ENCODE results near the gene SNRNP40.

SNRNP40 gene

DNA sequence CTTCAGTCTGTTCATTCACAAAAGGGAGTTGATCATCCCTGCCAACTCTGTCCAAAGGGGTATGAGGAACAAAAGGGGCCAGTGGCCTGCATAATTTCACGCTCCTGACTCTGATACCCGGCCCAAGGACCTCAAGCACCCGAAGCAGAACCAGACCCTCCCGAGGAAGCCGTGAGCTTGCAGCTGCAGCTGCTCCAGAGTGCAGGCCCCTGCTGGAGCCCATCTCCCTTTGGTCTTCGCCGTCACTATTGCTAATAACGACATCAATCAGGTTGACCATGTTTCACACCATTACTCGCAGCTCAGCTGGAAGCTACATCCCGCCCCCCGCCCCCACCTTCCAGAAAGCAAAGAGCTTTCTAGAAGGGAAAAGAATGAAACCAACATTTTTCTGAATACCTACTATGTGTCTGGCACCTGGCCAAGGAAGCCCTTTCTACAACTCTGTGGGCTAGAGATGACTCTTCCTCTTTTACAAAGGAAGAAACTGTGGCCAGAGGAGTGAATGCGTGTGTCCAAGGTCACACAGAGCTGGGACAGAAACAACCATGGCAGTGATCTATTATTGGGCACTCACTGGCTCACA is 62.4 kb downstream of the SNRNP40 start:
- DNase-seq (ENCODE audit: insufficient read length, low spot score) (no peak), FAIRE-seq (no peak)

DNA sequence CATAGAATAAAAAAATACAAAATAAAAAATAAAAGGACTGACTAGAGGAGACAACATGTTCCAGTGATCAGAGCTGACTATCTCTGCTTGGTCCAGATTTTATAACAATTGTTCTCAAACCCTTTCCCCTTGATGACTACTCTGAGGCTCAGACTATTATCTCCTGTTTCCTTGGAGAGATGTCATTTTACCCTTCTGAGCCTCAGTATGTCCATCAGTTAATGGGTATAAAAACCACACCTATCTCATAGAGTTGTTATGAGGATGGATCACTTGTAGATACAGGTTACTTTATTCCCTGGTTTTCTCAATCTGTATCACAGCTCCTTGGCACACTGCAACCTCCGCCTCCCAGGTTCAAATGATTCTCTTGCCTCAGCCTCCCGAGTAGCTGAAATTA is 63.9 kb downstream of the SNRNP40 start:
- DNase-seq (ENCODE audit: insufficient read length, low spot score) (no peak), FAIRE-seq (no peak)

DNA sequence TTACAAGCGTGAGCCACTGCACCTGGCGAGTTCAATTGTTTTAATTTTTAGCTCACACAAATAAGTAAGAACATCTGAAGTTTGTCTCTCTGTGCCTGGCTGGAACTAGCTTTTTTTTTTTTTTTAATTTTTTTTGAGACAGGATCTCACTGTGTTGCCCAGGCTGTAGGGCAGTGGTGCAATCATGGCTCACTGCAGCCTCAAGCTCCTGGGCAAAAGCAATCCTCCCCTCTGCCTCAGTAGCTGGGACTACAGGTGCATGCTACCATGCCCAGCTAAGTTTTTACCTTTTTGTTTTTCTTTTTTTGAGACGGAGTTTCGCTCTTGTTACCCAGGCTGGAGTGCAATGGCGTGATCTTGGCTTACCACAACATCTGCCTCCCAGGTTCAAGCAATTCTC is 64.8 kb downstream of the SNRNP40 start:
- no peak for DNase-seq (ENCODE audit: insufficient read length, low spot score)
- FAIRE-seq = no peak

- no peak for FAIRE-seq
- DNase-seq (ENCODE audit: insufficient read length, low spot score) = no peak
Measured at GRCh38 chr1:31230378-31230777, 66.2 kb downstream of the SNRNP40 start.

DNA sequence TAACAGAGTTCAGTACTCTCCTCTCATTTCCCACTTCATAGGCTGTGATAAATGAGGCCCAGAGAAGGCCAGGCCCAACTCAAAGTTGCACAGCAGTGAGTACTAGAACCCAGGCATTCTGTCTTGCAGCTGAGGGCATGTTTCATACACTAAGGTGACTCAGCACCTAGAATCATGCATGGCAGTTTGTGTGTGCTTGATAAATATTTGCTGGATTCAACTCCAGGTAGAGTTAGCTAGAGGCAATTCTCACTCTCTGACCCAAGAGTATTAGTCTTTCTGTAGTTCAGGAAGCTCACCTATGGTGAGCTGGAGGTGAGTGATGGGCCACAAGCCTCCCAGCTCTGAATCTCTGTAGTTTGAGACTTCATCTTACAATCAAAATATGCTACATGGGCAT is 67.6 kb downstream of the SNRNP40 start:
- DNase-seq (ENCODE audit: insufficient read length, low spot score) (no peak), FAIRE-seq (no peak)

- no peak for DNase-seq (ENCODE audit: insufficient read length, low spot score)
- no peak for FAIRE-seq
Measured at GRCh38 chr1:31227891-31228568, 68.6 kb downstream of the SNRNP40 start.

GRCh38 chr1:31224068-31224467 is 72.5 kb downstream of the SNRNP40 start:
- FAIRE-seq (no peak), DNase-seq (ENCODE audit: insufficient read length, low spot score) (no peak)

- no peak for FAIRE-seq
- no peak for DNase-seq (ENCODE audit: insufficient read length, low spot score)
Measured at GRCh38 chr1:31222176-31222575, 74.4 kb downstream of the SNRNP40 start.

GRCh38 chr1:31221072-31221471 is 75.5 kb downstream of the SNRNP40 start:
- DNase-seq (ENCODE audit: insufficient read length, low spot score) = no peak
- FAIRE-seq = no peak

DNA sequence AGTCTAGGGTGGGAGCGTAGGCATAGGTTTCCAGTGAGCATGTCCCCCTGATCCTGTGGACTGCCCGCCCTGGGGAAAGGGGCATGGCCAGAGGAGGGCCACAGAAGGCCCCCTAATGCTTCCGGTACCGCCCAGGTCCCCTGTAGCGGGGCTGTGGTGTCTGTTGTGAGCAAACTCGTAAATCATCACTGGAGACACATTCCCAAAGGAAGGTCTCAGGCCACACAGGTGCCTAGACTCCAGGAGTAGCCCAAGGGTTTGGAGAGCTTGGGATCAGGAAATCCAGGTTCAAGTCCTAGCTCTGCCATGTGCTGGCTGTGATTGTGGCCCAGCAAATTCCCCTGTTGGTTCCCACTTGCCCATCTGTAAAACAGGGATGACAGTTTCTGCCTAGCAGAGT is 77.1 kb downstream of the SNRNP40 start:
- DNase-seq (ENCODE audit: insufficient read length, low spot score) = no peak
- FAIRE-seq = no peak

DNA sequence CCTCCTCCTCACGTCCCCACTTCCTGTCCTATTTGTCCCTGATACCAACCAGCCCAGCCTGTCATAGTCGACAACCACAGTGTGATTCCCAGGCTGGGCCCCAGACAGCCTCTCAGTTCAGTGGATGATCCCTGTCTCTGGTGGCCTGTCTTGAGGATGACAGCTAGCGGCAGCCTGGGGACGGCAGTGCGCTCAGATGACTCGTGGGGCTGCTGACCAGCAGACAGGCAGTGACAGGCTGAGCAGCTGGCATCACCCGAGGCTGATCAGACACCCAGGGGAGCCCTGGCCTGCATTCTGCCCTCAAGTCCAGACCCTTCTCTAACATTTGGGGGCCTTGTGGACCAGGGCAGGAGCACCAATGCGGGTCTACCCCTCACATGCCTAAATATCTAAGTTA is 77.9 kb downstream of the SNRNP40 start:
- no peak for DNase-seq (ENCODE audit: insufficient read length, low spot score)
- no peak for FAIRE-seq

DNA sequence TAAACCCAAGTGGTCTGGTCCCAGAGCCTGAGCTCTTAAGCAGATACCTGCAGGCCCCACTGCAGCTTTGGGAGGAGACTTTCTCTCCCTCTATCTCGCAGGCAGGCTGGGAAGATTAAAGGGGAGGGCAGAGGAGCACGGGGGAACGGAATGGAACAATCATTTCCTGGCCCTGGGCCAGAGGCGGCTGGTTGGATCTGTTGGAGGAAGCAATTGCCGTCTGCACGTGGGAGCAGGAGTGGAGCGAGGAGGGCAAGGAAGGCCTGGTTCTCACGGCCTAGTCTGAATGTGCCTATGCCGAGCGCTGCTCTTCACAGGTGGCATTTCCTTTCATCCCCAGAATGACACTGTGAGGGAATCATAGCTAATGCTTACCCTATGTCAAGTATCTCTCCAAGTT is 80.6 kb downstream of the SNRNP40 start:
- no peak for DNase-seq (ENCODE audit: insufficient read length, low spot score)
- no peak for FAIRE-seq

DNA sequence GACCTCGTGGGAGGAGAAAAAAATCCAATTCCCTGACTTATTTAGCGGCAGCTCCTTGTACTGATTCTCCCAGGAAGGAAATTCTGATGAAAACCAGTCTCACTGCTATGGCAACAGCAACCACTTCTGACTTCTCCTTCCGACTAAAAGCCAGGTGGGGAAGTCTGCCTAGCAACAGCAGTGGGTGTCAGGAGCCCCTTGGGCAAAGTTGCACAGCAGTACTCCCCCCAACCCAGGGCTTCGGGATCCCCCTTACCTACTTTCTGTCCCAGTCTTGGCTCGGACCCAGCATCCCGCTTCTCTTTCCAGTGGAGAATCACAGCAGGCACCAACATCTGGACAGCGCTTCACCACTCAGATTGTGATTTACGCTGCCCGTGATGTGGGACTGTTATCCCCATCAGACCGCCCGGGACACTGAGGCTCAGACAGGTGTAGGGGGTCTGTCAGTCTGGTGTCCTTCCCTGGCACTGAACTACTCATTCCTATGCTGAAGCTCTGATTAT is 81.5 kb downstream of the SNRNP40 start:
- FAIRE-seq (no peak), DNase-seq (ENCODE audit: insufficient read length, low spot score) (no peak)

- FAIRE-seq (no peak), DNase-seq (ENCODE audit: insufficient read length, low spot score) (no peak)
Measured at GRCh38 chr1:31214316-31215064, 82.1 kb downstream of the SNRNP40 start.

All from HTR-8/SVneo (cell line).